ENCODE results near the gene CDH15. TPM values are rescaled to one million over a fixed set of nuclear protein-coding genes. Genes with fewer than 3 reads are reported as not detected.
A peak's percentile ranks its signal among the peaks of the same experiment; 100 is the strongest.

CDH15 gene
- total RNA-seq, 1 experiment from 2014 or later = 0.46 TPM

DNA sequence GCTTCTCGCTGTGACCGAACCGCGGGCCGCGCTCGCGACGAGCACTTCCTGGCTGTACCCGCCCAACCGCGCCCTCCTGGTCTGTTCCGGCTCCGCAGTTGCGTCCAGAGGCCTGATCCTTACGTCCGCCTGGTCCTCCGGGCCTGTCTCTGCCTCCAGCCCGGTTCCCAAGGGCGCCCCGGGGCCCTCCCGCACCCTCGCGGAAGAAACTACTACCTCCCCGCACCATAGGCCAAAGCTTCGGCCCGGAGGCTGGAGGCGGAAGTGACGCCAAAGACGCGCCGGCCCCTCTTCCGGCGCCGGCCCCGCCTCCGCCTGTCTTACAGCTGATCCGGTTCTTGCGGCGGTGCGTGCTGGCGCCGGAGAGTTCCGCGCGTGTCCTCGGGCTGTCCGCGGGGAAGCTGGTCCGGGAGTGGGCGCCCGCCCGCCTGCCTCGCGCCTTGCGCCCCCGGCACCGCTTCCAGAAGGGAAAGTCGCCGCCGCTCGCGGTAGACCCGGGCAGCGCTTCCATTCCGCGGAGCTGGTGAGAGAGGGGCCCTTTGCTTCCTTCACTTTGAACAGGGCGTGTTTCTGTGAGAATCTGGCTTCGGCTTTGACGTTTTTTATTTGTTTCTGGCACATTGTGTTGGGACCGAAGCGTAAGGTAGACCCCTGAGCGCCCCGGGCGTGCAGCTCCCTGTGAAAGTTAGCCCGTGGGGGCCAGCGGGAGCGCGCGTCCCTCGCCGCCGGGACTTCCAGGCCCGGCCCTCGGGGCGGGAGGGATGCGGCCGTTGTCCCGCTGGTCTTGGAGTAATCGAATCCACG lies 46.0 kb downstream of the CDH15 start, which contains the start of gene ZNF778 (continued):
- TF ChIP-seq JAZF1 (CRISPR knock-in tag; IDR thresholded peaks at IDR 0.05) (no peak), ZNF219 (CRISPR knock-in tag; IDR thresholded peaks at IDR 0.05; ENCODE audit: borderline replicate concordance) (no peak), CREM (CRISPR knock-in tag; IDR thresholded peaks at IDR 0.05) (peak; percentile 94), ZNF396 (CRISPR knock-in tag; IDR thresholded peaks at IDR 0.05; ENCODE audit: borderline replicate concordance) (no peak), FOXK1 (CRISPR knock-in tag; IDR thresholded peaks at IDR 0.05) (peak; percentile 78; the same call in 1 of the 2 replicates), SP1 (CRISPR knock-in tag; conservative IDR thresholded peaks at IDR 0.05) (peak; percentile 92), NR3C1 (CRISPR knock-in tag; conservative IDR thresholded peaks at IDR 0.05; ENCODE audit: low read depth) (no peak), KAT7 (CRISPR knock-in tag; IDR thresholded peaks at IDR 0.05; ENCODE audit: borderline replicate concordance) (no peak), PRRX2 (CRISPR knock-in tag; IDR thresholded peaks at IDR 0.05) (no peak), ETV6 (CRISPR knock-in tag; IDR thresholded peaks at IDR 0.05) (no peak), ZNF317 (CRISPR knock-in tag; IDR thresholded peaks at IDR 0.05; ENCODE audit: borderline replicate concordance, low read depth) (no peak), RORB (CRISPR knock-in tag; IDR thresholded peaks at IDR 0.05) (no peak), CREB1 (CRISPR knock-in tag; IDR thresholded peaks at IDR 0.05) (no peak), SOX15 (CRISPR knock-in tag; IDR thresholded peaks at IDR 0.05) (no peak)
- TF ChIP-seq, protein P1, sequence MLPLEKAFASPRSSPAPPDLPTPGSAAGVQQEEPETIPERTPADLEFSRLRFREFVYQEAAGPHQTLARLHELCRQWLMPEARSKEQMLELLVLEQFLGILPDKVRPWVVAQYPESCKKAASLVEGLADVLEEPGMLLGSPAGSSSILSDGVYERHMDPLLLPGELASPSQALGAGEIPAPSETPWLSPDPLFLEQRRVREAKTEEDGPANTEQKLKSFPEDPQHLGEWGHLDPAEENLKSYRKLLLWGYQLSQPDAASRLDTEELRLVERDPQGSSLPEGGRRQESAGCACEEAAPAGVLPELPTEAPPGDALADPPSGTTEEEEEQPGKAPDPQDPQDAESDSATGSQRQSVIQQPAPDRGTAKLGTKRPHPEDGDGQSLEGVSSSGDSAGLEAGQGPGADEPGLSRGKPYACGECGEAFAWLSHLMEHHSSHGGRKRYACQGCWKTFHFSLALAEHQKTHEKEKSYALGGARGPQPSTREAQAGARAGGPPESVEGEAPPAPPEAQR (CRISPR knock-in tag; IDR thresholded peaks at IDR 0.05) = no peak
- TF ChIP-seq, protein P2, sequence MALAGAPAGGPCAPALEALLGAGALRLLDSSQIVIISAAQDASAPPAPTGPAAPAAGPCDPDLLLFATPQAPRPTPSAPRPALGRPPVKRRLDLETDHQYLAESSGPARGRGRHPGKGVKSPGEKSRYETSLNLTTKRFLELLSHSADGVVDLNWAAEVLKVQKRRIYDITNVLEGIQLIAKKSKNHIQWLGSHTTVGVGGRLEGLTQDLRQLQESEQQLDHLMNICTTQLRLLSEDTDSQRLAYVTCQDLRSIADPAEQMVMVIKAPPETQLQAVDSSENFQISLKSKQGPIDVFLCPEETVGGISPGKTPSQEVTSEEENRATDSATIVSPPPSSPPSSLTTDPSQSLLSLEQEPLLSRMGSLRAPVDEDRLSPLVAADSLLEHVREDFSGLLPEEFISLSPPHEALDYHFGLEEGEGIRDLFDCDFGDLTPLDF (CRISPR knock-in tag; IDR thresholded peaks at IDR 0.05) = 0 out of 2 replicates have a peak, but pooled peaks have one; percentile 51
- TF ChIP-seq, protein P3, sequence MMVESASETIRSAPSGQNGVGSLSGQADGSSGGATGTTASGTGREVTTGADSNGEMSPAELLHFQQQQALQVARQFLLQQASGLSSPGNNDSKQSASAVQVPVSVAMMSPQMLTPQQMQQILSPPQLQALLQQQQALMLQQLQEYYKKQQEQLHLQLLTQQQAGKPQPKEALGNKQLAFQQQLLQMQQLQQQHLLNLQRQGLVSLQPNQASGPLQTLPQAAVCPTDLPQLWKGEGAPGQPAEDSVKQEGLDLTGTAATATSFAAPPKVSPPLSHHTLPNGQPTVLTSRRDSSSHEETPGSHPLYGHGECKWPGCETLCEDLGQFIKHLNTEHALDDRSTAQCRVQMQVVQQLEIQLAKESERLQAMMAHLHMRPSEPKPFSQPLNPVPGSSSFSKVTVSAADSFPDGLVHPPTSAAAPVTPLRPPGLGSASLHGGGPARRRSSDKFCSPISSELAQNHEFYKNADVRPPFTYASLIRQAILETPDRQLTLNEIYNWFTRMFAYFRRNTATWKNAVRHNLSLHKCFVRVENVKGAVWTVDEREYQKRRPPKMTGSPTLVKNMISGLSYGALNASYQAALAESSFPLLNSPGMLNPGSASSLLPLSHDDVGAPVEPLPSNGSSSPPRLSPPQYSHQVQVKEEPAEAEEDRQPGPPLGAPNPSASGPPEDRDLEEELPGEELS (CRISPR knock-in tag; IDR thresholded peaks at IDR 0.05) = 0 out of 2 replicates have a peak, but pooled peaks have one; percentile 26
- TF ChIP-seq, protein P4, sequence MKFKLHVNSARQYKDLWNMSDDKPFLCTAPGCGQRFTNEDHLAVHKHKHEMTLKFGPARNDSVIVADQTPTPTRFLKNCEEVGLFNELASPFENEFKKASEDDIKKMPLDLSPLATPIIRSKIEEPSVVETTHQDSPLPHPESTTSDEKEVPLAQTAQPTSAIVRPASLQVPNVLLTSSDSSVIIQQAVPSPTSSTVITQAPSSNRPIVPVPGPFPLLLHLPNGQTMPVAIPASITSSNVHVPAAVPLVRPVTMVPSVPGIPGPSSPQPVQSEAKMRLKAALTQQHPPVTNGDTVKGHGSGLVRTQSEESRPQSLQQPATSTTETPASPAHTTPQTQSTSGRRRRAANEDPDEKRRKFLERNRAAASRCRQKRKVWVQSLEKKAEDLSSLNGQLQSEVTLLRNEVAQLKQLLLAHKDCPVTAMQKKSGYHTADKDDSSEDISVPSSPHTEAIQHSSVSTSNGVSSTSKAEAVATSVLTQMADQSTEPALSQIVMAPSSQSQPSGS (CRISPR knock-in tag; IDR thresholded peaks at IDR 0.05; ENCODE audit: borderline replicate concordance, low read depth) = no peak
- TF ChIP-seq, protein P5, sequence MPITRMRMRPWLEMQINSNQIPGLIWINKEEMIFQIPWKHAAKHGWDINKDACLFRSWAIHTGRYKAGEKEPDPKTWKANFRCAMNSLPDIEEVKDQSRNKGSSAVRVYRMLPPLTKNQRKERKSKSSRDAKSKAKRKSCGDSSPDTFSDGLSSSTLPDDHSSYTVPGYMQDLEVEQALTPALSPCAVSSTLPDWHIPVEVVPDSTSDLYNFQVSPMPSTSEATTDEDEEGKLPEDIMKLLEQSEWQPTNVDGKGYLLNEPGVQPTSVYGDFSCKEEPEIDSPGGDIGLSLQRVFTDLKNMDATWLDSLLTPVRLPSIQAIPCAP (CRISPR knock-in tag; IDR thresholded peaks at IDR 0.05) = no peak; the same call in 1 of the 2 replicates

DNA sequence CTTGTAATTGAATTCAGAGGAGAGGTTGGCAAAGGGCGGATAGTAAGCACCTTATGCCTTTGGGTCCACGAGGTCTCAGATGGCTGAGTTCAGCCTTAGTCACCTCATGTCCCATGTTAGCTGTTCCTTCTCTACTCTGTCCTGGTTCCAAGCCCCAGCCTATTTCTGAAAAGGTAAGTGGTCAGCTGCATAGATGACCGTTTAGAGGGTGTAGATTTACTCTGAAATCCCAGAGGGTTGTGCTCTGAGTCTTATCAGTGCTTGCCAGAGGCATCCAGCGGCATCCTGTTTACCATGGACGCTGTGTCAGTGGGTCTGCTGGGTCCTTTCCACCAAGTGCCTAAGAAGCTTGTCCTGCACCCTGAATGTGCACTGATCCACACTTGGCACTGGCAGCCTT lies 47.8 kb downstream of the CDH15 start:
- POLR2A ChIA-PET = interaction anchor here (0.6 kb wide), 1 partner anchor 279 kb away, joined by 3 read pairs; no protein-coding TSS in a partner anchor
- 0 out of 2 replicates have a peak overlapping the region, but pooled peaks have one; percentile 29 for H3K27ac Mint-ChIP-seq
- H3K4me3 Mint-ChIP-seq = peak overlapping the region; percentile 87
- no peak for DNase-seq (ENCODE audit: low spot score)
- H3K4me1 Mint-ChIP-seq = peaks cover 11% of the 10 kb centered on the region
- H3K36me3 Mint-ChIP-seq = peaks cover 24% of the 10 kb centered on the region
- no peak for TF ChIP-seq ZNF416 (CRISPR knock-in tag; IDR thresholded peaks at IDR 0.05)
- no peak for TF ChIP-seq NFATC4 (CRISPR knock-in tag; IDR thresholded peaks at IDR 0.05)
- TF ChIP-seq SMAD3 (CRISPR knock-in tag; IDR thresholded peaks at IDR 0.05; ENCODE audit: borderline replicate concordance) = no peak
- no peak for TF ChIP-seq ETV6 (CRISPR knock-in tag; IDR thresholded peaks at IDR 0.05)
- TF ChIP-seq, protein P1 (CRISPR knock-in tag; IDR thresholded peaks at IDR 0.05) = no peak
- TF ChIP-seq, protein P5 (CRISPR knock-in tag; IDR thresholded peaks at IDR 0.05) = no peak
- TF ChIP-seq TCF7 (CRISPR knock-in tag; IDR thresholded peaks at IDR 0.05; ENCODE audit: low read depth) = no peak
- CTCF ChIA-PET = no interaction called here
- H3K27me3 Mint-ChIP-seq (ENCODE audit: low read depth) = no peaks in the 10 kb centered on the region
- H3K9me3 Mint-ChIP-seq = no peaks in the 10 kb centered on the region
- no peak for ATAC-seq

All from WTC11 (cell line).